Measurements from ENCODE around the gene FXR2.
A peak's percentile ranks its signal among the peaks of the same experiment; 100 is the strongest.

FXR2 gene

GRCh38 chr17:7586673-7587419, 27.9 kb downstream of the FXR2 start:
- ATAC-seq = no peak
- peak overlapping the region; percentile 67 for H3K27ac Mint-ChIP-seq
- peaks cover 26% of the 10 kb centered on the region for H3K4me1 Mint-ChIP-seq
- no peaks in the 10 kb centered on the region for H3K9me3 Mint-ChIP-seq
- no peaks in the 10 kb centered on the region for H3K27me3 Mint-ChIP-seq
- peaks cover 45% of the 10 kb centered on the region for H3K36me3 Mint-ChIP-seq
- H3K4me3 Mint-ChIP-seq = no peak overlapping the region

DNA sequence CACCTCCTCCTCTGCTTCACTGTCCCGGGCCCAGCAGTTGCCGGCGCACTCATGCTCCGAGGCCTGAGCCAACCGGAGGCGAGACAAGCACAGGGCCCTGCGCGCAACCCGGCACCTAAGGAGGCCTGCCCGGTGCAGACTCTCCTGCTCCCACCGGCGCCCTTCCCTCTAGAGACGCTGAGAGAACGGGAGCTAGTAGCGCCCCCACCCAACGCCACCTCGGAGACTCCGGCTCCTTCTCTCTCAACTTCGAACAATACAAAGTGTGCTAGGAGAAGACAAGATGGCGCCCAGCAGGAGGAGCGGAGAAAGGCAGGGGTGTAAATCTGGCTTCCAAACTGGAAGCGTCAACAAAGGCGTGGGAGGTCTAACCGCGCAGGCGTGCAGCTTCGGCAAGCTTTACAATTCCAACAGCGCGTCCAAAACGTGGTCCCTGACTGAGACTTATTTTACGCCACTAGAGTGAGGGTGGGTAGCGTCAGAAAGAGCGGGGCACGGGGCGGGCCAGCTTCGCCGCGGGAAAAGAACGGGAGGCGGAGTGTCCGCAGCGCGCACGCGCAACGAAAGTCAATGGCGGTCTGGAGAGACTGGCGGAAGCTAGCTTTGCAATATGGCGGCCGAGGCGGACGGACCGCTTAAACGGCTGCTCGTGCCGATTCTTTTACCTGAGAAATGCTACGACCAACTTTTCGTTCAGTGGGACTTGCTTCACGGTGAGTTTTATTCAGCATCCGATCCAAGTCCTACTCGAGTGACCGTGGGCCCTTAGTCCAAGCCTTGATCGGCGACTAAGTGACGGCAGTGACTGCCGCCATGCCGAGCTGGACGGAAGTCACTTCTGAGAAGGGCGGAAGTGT, 31.2 kb downstream of the FXR2 start, which contains the start of gene MPDU1:
Gene MPDU1, plus strand, starts transcription at position 600 of the 857 bp plus-strand sequence. Its CDS starts 11 bp downstream, at position 611.
- peak within 1 kb of the TSS; percentile 96 for H3K27ac Mint-ChIP-seq
- H3K36me3 Mint-ChIP-seq = peaks cover 52% of the 10 kb centered on the region
- no peaks in the 10 kb centered on the region for H3K9me3 Mint-ChIP-seq
- no peaks in the 10 kb centered on the region for H3K27me3 Mint-ChIP-seq
- H3K4me1 Mint-ChIP-seq = peaks cover 59% of the 10 kb centered on the region
- peak; percentile 88 for ATAC-seq
- H3K4me3 Mint-ChIP-seq = peak within 1 kb of the TSS; percentile 92

GRCh38 chr17:7582396-7583252, 32.1 kb downstream of the FXR2 start:
- H3K4me1 Mint-ChIP-seq = peaks cover 68% of the 10 kb centered on the region
- H3K9me3 Mint-ChIP-seq = no peaks in the 10 kb centered on the region
- peak overlapping the region; percentile 92 for H3K4me3 Mint-ChIP-seq
- H3K27me3 Mint-ChIP-seq = no peaks in the 10 kb centered on the region
- H3K36me3 Mint-ChIP-seq = peaks cover 53% of the 10 kb centered on the region
- H3K27ac Mint-ChIP-seq = peak overlapping the region; percentile 96
- ATAC-seq = peak; percentile 1

GRCh38 chr17:7580604-7581575, 33.8 kb downstream of the FXR2 start:
- Mint-ChIP-seq H3K4me3 (peak overlapping the region; percentile 14), H3K27me3 (no peaks in the 10 kb centered on the region), H3K4me1 (peaks cover 82% of the 10 kb centered on the region), H3K27ac (peak overlapping the region; percentile 96), H3K9me3 (no peaks in the 10 kb centered on the region), H3K36me3 (peaks cover 60% of the 10 kb centered on the region)
- ATAC-seq = no peak

- Mint-ChIP-seq H3K27ac (peak overlapping the region; percentile 96), H3K4me3 (peak overlapping the region; percentile 57), H3K27me3 (no peaks in the 10 kb centered on the region), H3K9me3 (no peaks in the 10 kb centered on the region), H3K4me1 (peaks cover 78% of the 10 kb centered on the region), H3K36me3 (peaks cover 58% of the 10 kb centered on the region)
- ATAC-seq = peak; percentile 0
Measured at GRCh38 chr17:7579834-7580603, 34.7 kb downstream of the FXR2 start.

- peak within 1 kb of the TSS; percentile 57 for H3K4me3 Mint-ChIP-seq
- peaks cover 78% of the 10 kb centered on the region for H3K4me1 Mint-ChIP-seq
- H3K9me3 Mint-ChIP-seq = no peaks in the 10 kb centered on the region
- peak within 1 kb of the TSS; percentile 96 for H3K27ac Mint-ChIP-seq
- H3K36me3 Mint-ChIP-seq = peaks cover 59% of the 10 kb centered on the region
- ATAC-seq = peak; percentile 87
- H3K27me3 Mint-ChIP-seq = no peaks in the 10 kb centered on the region
Measured at GRCh38 chr17:7579001-7579833, 35.5 kb downstream of the FXR2 start, which contains the start of gene CD68. Gene CD68, plus strand, starts transcription at chr17:7579638. Its CDS starts 40 bp downstream, at chr17:7579678.

DNA sequence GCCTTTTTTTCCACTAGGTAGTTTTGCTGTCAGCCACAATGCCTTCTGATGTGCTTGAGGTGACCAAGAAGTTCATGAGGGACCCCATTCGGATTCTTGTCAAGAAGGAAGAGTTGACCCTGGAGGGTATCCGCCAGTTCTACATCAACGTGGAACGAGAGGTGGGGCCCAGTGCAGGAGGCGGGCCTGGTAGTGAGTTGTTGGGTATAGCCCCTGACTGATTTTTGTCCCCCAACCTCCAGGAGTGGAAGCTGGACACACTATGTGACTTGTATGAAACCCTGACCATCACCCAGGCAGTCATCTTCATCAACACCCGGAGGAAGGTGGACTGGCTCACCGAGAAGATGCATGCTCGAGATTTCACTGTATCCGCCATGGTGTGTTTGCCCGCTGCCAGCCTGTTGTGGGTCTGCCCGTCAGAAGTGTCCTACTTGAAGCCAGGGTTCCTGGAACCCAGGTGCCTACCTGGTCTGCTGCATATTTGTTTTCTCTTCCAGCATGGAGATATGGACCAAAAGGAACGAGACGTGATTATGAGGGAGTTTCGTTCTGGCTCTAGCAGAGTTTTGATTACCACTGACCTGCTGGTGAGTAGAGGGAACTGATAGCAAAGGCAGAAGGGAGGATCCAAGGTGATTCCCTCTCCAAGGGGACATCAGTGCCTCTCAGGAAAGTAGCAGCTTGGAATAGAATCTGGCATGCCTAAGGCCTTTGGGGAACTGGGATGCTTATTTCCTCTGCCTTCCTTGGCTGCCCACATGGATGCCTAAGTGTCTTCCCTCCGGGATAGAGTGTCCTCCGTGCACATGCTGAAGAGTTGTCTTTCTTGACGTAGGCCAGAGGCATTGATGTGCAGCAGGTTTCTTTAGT, 37.1 kb downstream of the FXR2 start:
- Mint-ChIP-seq H3K4me3 (no peak overlapping the region), H3K36me3 (peaks cover 69% of the 10 kb centered on the region), H3K9me3 (no peaks in the 10 kb centered on the region), H3K27ac (peak overlapping the region; percentile 41), H3K27me3 (no peaks in the 10 kb centered on the region), H3K4me1 (peaks cover 81% of the 10 kb centered on the region)
- no peak for ATAC-seq

DNA sequence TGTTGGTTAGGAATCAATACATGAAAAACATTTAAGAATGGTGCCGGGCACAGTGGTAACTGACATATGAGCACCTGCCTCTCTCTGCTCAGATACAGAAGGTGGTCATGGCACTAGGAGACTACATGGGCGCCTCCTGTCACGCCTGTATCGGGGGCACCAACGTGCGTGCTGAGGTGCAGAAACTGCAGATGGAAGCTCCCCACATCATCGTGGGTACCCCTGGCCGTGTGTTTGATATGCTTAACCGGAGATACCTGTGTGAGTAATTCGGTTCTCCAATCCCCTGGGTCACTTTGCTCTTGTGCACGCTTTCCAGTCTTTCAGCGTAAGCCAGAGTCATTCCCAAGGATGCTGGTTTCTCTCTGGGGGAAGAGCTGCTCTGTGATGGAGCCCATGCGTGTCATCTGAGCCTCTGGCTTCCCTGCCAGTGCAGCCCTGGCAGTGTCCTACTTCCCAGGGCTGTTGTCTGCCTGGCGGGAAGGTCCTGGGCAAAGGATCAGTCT, 38.2 kb downstream of the FXR2 start:
- Mint-ChIP-seq H3K36me3 (peaks cover 72% of the 10 kb centered on the region), H3K27me3 (no peaks in the 10 kb centered on the region), H3K4me3 (no peak overlapping the region), H3K4me1 (peaks cover 78% of the 10 kb centered on the region), H3K27ac (peak overlapping the region; percentile 41), H3K9me3 (no peaks in the 10 kb centered on the region)
- ATAC-seq = no peak

DNA sequence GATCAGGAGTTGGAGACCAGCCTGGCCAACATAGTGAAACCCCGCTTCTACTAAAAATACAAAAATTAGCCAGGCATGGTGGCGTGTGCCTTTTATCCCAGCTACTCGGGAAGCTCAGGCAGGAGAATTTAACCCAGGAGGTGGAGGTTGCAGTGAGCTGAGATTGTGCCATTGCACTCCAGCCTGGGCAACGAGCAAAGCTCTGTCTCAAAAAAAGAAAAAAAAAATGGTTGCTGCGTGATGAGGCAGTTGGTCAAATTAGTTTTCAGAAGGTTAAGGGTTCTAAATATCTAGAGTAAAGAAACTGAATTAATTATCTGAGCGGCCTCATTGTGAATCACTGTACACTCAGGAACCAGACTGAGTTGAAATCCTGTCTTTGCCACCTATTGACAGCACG, 38.7 kb downstream of the FXR2 start:
- Mint-ChIP-seq H3K9me3 (no peaks in the 10 kb centered on the region), H3K4me3 (no peak overlapping the region), H3K27me3 (no peaks in the 10 kb centered on the region), H3K27ac (no peak overlapping the region), H3K36me3 (peaks cover 72% of the 10 kb centered on the region), H3K4me1 (peaks cover 78% of the 10 kb centered on the region)
- no peak for ATAC-seq

GRCh38 chr17:7575481-7575883, 39.2 kb downstream of the FXR2 start:
- Mint-ChIP-seq H3K4me3 (peak overlapping the region; percentile 93), H3K27me3 (no peaks in the 10 kb centered on the region), H3K9me3 (no peaks in the 10 kb centered on the region), H3K4me1 (peaks cover 78% of the 10 kb centered on the region), H3K36me3 (peaks cover 72% of the 10 kb centered on the region), H3K27ac (no peak overlapping the region)
- ATAC-seq = no peak

DNA sequence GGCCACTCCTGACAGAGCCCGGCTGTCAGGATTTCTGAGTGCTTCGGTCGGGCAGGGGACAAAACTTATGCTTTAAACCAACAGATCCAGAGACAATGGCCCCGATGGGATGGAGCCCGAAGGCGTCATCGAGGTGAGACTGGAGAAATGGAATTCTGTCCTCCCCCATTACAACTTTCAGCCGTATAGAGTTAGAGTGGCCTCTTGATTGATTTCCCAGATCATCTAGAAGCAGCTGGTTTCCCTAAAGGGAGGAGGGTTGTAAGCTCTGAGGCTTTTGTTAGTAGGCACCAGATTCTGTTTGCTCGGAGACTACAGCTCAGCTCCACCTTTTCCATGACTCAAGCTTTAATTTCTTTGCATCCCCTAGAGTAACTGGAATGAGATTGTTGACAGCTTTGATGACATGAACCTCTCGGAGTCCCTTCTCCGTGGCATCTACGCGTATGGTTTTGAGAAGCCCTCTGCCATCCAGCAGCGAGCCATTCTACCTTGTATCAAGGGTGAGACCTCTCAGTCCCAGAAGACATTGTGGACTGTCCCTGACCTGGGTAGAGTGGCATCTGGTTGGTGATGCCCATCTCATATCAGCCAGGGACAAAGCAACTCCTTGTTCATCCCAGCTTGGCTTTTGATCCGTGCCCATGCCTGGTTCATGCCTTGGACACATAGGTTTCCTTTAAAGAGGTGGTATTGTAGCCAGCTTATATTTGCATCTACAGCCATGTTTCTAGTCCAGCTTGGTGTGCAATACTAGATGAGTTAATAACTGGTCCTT, 40.3 kb downstream of the FXR2 start:
- Mint-ChIP-seq H3K4me1 (peaks cover 70% of the 10 kb centered on the region), H3K9me3 (no peaks in the 10 kb centered on the region), H3K4me3 (peak overlapping the region; percentile 93), H3K36me3 (peaks cover 81% of the 10 kb centered on the region), H3K27me3 (no peaks in the 10 kb centered on the region), H3K27ac (peak overlapping the region; percentile 99)
- ATAC-seq = no peak

All from stimulated activated memory B cell treated with anti-CD40 and anti-IgM and Interleukin-4, amounts not matched to agents 10 μg/mL and 1 μg/mL and 100 μg/mL, for 72 hours (primary cell).